H1 (cell line): ENCODE data around the gene SUGT1. TPM values are rescaled to one million over a fixed set of nuclear protein-coding genes. Genes with fewer than 3 reads are reported as not detected.

Source experiments
- CTCF ChIA-PET: fragments of 300-600 bp; sonication (Branson Sonifier 250); formaldehyde crosslinking; loops from one replicate; lab custom pipeline; 2021; ENCODE audit not compliant: partially characterized antibody; lab: Charles Lee
- POLR2A ChIA-PET: fragments of 300-600 bp; sonication (Branson Sonifier 250); formaldehyde crosslinking; loops from one replicate; lab custom pipeline; 2021; ENCODE audit warnings: inconsistent platforms; ENCODE audit not compliant: partially characterized antibody; lab: Charles Lee
- DNase-seq, 2 experiments: peaks; one replicate each; pipeline versions ENCODE4 v3.0.0 to v3.0.0-alpha.2; 2010 to 2022; ENCODE audit warnings: low spot score in 2 of 2, low read depth in 1 of 2, mixed read lengths in 1 of 2
- FAIRE-seq: peaks from 2 replicates; lab custom pipeline; 2011; peaks lifted over from hg19 to GRCh38; lab: Jason Lieb, UNC
- H2AFZ ChIP-seq: 2 replicates; pipeline ENCODE4 v1.8.1; 2012; ENCODE audit warnings: low read length, inconsistent platforms
- H2AK5ac ChIP-seq: 2 replicates; pipeline ENCODE4 v1.6.1; 2013; ENCODE audit warnings: low read depth, low read length
- H2BK120ac ChIP-seq: replicated peaks from 2 replicates; pipeline ENCODE3; 2013; ENCODE audit warnings: low read depth, low read length, inconsistent platforms
- H2BK12ac ChIP-seq: 2 replicates; pipeline ENCODE4 v1.6.1; 2013; ENCODE audit warnings: low read depth, low read length
- H2BK15ac ChIP-seq: 2 replicates; pipeline ENCODE4 v1.6.1; 2013; ENCODE audit warnings: low read length
- H2BK20ac ChIP-seq: 2 replicates; pipeline ENCODE4 v1.6.1; 2013; ENCODE audit warnings: low read length
- H2BK5ac ChIP-seq: 2 replicates; pipeline ENCODE4 v1.6.1; 2013; ENCODE audit warnings: low read depth, low read length
- H3K14ac ChIP-seq: 2 replicates; pipeline ENCODE4 v1.6.1; 2013; ENCODE audit warnings: inconsistent platforms; ENCODE audit not compliant: insufficient read length
- H3K18ac ChIP-seq: 2 replicates; pipeline ENCODE4 v1.6.1; 2013; ENCODE audit warnings: low read length; ENCODE audit errors: extremely low read depth
- H3K23ac ChIP-seq: 2 replicates; pipeline ENCODE4 v1.6.1; 2013; ENCODE audit warnings: inconsistent platforms; ENCODE audit not compliant: insufficient read length
- H3K23me2 ChIP-seq: 2 replicates; pipeline ENCODE4 v1.6.1; 2013; ENCODE audit warnings: low read depth, low read length
- H3K27ac ChIP-seq: 2 replicates; pipeline ENCODE4 v1.6.1; 2011; ENCODE audit warnings: low read depth, low read length, inconsistent platforms
- H3K27me3 ChIP-seq, 4 experiments: replicated peaks in 1 of 4; 1 replicate in 1 of 4; 2 replicates in 3 of 4; pipeline versions ENCODE4 v1.6.1 to v1.8.1; 2011 to 2013; ENCODE audit warnings: low read length in 3 of 4, mild to moderate bottlenecking in 3 of 4, inconsistent platforms in 2 of 4, mixed read lengths in 2 of 4, moderate library complexity in 1 of 4; ENCODE audit not compliant: control insufficient read depth in 3 of 4, insufficient read depth in 3 of 4; ENCODE audit errors: extremely low read depth in 1 of 4
- H3K36me3 ChIP-seq, 4 experiments: 2 replicates each; pipeline versions ENCODE4 v1.6.1 to v1.8.1; 2011 to 2013; ENCODE audit warnings: mild to moderate bottlenecking in 4 of 4, low read length in 3 of 4, moderate library complexity in 2 of 4, control low read depth in 1 of 4, inconsistent platforms in 1 of 4; ENCODE audit not compliant: insufficient read depth in 4 of 4, control insufficient read depth in 2 of 4
- H3K4ac ChIP-seq: replicated peaks from 2 replicates; pipeline ENCODE3; 2013; ENCODE audit warnings: low read length, low read depth, mixed read lengths, inconsistent platforms; ENCODE audit not compliant: insufficient read length
- H3K4me1 ChIP-seq, 4 experiments: replicated peaks in 1 of 4; 1 replicate in 1 of 4; 2 replicates in 3 of 4; pipeline versions ENCODE4 v1.6.1 to v1.8.1; 2011 to 2013; ENCODE audit warnings: low read length in 3 of 4, inconsistent platforms in 2 of 4, mixed read lengths in 1 of 4; ENCODE audit not compliant: insufficient read depth in 4 of 4, control insufficient read depth in 3 of 4
- H3K4me2 ChIP-seq, 2 experiments: 2 replicates each; pipeline versions ENCODE4 v1.6.1 to v1.8.1; 2011 to 2013; ENCODE audit warnings: low read depth in 2 of 2, low read length in 2 of 2, control low read depth in 1 of 2, inconsistent platforms in 1 of 2, mild to moderate bottlenecking in 1 of 2; ENCODE audit not compliant: insufficient read depth in 1 of 2
- H3K4me3 ChIP-seq, 4 experiments: fragments of 200-600, 300-600 bp in 1 of 4; sonication (generic), shearing (Covaris generic), sonication (Bioruptor Twin) in 1 of 4; 2 replicates each; pipeline versions ENCODE4 v1.5.1 to v1.8.1; 2011 to 2016; ENCODE audit warnings: low read length in 4 of 4, low read depth in 3 of 4, control low read depth in 2 of 4, inconsistent platforms in 2 of 4, mild to moderate bottlenecking in 2 of 4, mixed read lengths in 1 of 4, moderate library complexity in 1 of 4; ENCODE audit not compliant: insufficient read depth in 2 of 4; ENCODE audit errors: extremely low read depth in 1 of 4
- H3K56ac ChIP-seq: replicated peaks from 2 replicates; pipeline ENCODE3; 2013; ENCODE audit warnings: low read depth, mild to moderate bottlenecking, mixed read lengths, low read length, inconsistent platforms; ENCODE audit not compliant: insufficient read length
- H3K79me1 ChIP-seq: 2 replicates; pipeline ENCODE4 v1.6.1; 2013; ENCODE audit warnings: low read depth, low read length, control low read depth
- H3K79me2 ChIP-seq, 2 experiments: 2 replicates each; pipeline versions ENCODE4 v1.6.1 to v1.8.1; 2012 to 2013; ENCODE audit warnings: low read length in 2 of 2, mild to moderate bottlenecking in 2 of 2, inconsistent platforms in 1 of 2; ENCODE audit not compliant: insufficient read depth in 2 of 2, control insufficient read depth in 1 of 2
- H3K9ac ChIP-seq, 4 experiments: replicated peaks in 1 of 4; 1 replicate in 1 of 4; 2 replicates in 3 of 4; pipeline versions ENCODE4 v1.6.1 to v1.8.1; 2011 to 2013; ENCODE audit warnings: low read depth in 3 of 4, low read length in 3 of 4, control low read depth in 2 of 4, mild to moderate bottlenecking in 2 of 4, moderate library complexity in 2 of 4, inconsistent platforms in 1 of 4; ENCODE audit errors: extremely low read depth in 1 of 4
- H3K9me3 ChIP-seq, 2 experiments: 2 replicates each; pipeline versions ENCODE4 v1.6.1 to v1.8.1; 2012 to 2013; ENCODE audit warnings: mild to moderate bottlenecking in 2 of 2, moderate library complexity in 2 of 2, control low read depth in 1 of 2, inconsistent platforms in 1 of 2, low read depth in 1 of 2, low read length in 1 of 2, mixed read lengths in 1 of 2; ENCODE audit not compliant: insufficient read depth in 2 of 2
- H4K20me1 ChIP-seq, 2 experiments: replicated peaks in 1 of 2; 2 replicates each; pipeline versions ENCODE3 to v1.8.1; 2011 to 2013; ENCODE audit warnings: inconsistent platforms in 2 of 2, low read length in 2 of 2, mild to moderate bottlenecking in 1 of 2; ENCODE audit not compliant: insufficient read depth in 2 of 2, control insufficient read depth in 1 of 2
- H4K5ac ChIP-seq: 2 replicates; pipeline ENCODE4 v1.6.1; 2013; ENCODE audit warnings: low read length, low read depth, mixed read lengths, inconsistent platforms; ENCODE audit not compliant: insufficient read length
- H4K8ac ChIP-seq: 2 replicates; pipeline ENCODE4 v1.8.0; 2013; ENCODE audit warnings: mild to moderate bottlenecking, moderate library complexity, low read length, inconsistent platforms; ENCODE audit not compliant: insufficient read depth; ENCODE audit errors: extremely low read depth
- H4K91ac ChIP-seq: replicated peaks from 2 replicates; pipeline ENCODE3; 2013; ENCODE audit warnings: low read length, mixed read lengths, inconsistent platforms; ENCODE audit not compliant: insufficient read length
- CREB1 ChIP-seq: IDR thresholded peaks from 2 replicates; pipeline ENCODE4 v1.6.1; 2012; ENCODE audit warnings: inconsistent platforms
- EGR1 ChIP-seq: IDR thresholded peaks from 2 replicates; pipeline ENCODE4 v1.6.1; 2011; ENCODE audit warnings: low read depth, low read length, borderline replicate concordance
- EP300 ChIP-seq, 2 experiments: IDR thresholded peaks; 1 replicate in 1 of 2; 2 replicates in 1 of 2; pipeline ENCODE4 v1.6.1; 2011 to 2012; ENCODE audit warnings: low read depth in 2 of 2, low read length in 2 of 2, mild to moderate bottlenecking in 2 of 2, borderline replicate concordance in 1 of 2, inconsistent platforms in 1 of 2, moderate library complexity in 1 of 2
- GTF2F1 ChIP-seq: IDR thresholded peaks from 2 replicates; pipeline ENCODE4 v1.6.1; 2012; ENCODE audit warnings: low read depth, low read length, improper control_type of control experiment, borderline replicate concordance
- KDM5A ChIP-seq: fragments of 200-600 bp; IDR thresholded peaks from 2 replicates; pipeline ENCODE4 v1.7.1; 2012; ENCODE audit warnings: mild to moderate bottlenecking, low read length, inconsistent platforms, mixed read lengths
- PHF8 ChIP-seq: fragments of 200-600 bp; sonication (generic); conservative IDR thresholded peaks from 2 replicates; pipeline ENCODE4 v1.7.1; 2012; ENCODE audit warnings: low read depth, mild to moderate bottlenecking, inconsistent platforms, low read length, moderate library complexity
- POLR2A ChIP-seq, 2 experiments: IDR thresholded peaks; 1 replicate in 1 of 2; 2 replicates in 1 of 2; pipeline ENCODE4 v1.6.1; 2011; ENCODE audit warnings: low read depth in 2 of 2, low read length in 2 of 2, mild to moderate bottlenecking in 2 of 2; ENCODE audit errors: control extremely low read depth in 1 of 2
- RBBP5 ChIP-seq: IDR thresholded peaks from 2 replicates; pipeline ENCODE4 v1.7.1; 2012; ENCODE audit warnings: low read depth, mild to moderate bottlenecking, inconsistent platforms, low read length, moderate library complexity, borderline replicate concordance
- SIX5 ChIP-seq: IDR thresholded peaks from 2 replicates; pipeline ENCODE4 v1.6.1; 2011; ENCODE audit warnings: mild to moderate bottlenecking, low read depth, low read length
- SP1 ChIP-seq: IDR thresholded peaks from 2 replicates; pipeline ENCODE4 v1.6.1; 2011; ENCODE audit warnings: low read depth, low read length
- SUZ12 ChIP-seq: fragments of 200-600 bp; sonication (generic); IDR thresholded peaks from 2 replicates; pipeline ENCODE4 v1.6.1; 2012; ENCODE audit warnings: mild to moderate bottlenecking, inconsistent platforms, low read length, moderate library complexity, mixed read lengths
- YY1 ChIP-seq: IDR thresholded peaks from 2 replicates; pipeline ENCODE4 v1.6.1; 2011; ENCODE audit warnings: low read depth, mild to moderate bottlenecking, low read length
- WGBS, 2 experiments: shearing (Covaris generic) in 1 of 2; methylation state at CpG; one replicate each; pipeline versions ENCODE4 v1.1.6 to v1.1.7; 2013 to 2015; ENCODE audit warnings: low lambda C conversion rate in 2 of 2, mixed read lengths in 2 of 2, inconsistent platforms in 1 of 2, low coverage in 1 of 2, missing lambda C conversion rate in 1 of 2; ENCODE audit not compliant: insufficient replicate concordance in 2 of 2, insufficient coverage in 1 of 2, insufficient read length in 1 of 2; ENCODE audit errors: extremely low coverage in 1 of 2, missing lambda C conversion rate in 1 of 2; 5-methylcytosine and 5-hydroxymethylcytosine counted together
- polyA plus RNA-seq, 7 experiments: library from polyadenylated mRNA; depleted of rRNA in 3 of 7; stranded (reverse) in 5 of 7; unstranded in 2 of 7; fragments of >200 nt in 5 of 7; fragments of 200-250 nt in 2 of 7; gene quantifications; 1 replicate in 5 of 7; 2 replicates in 1 of 7; 4 replicates in 1 of 7; pipeline versions ENCODE4 v1.2.1 to v1.2.3, GENCODE V29; 2011 to 2013; ENCODE audit warnings: missing spikeins in 2 of 7, mixed read lengths in 2 of 7
- total RNA-seq: library from RNA; stranded (reverse); fragmentation: NEBNext Ultra II Directional; extraction: Animal tissue kit (Norgen Biotek cat#: 25700); gene quantifications from 2 replicates; pipeline ENCODE4 v1.2.1, GENCODE V29; 2021
- TF ChIP-seq, protein P1 (sequence below): IDR thresholded peaks from 2 replicates; pipeline ENCODE4 v1.6.1; 2011; ENCODE audit warnings: low read depth, mild to moderate bottlenecking, low read length; ENCODE audit not compliant: insufficient read depth

Gene SUGT1
- total and polyA plus RNA-seq, 2 of the 8 experiments (the other 6 are each of a cell fraction or from before 2014, with no cell fraction given): 21.0 to 99.4 TPM

DNA sequence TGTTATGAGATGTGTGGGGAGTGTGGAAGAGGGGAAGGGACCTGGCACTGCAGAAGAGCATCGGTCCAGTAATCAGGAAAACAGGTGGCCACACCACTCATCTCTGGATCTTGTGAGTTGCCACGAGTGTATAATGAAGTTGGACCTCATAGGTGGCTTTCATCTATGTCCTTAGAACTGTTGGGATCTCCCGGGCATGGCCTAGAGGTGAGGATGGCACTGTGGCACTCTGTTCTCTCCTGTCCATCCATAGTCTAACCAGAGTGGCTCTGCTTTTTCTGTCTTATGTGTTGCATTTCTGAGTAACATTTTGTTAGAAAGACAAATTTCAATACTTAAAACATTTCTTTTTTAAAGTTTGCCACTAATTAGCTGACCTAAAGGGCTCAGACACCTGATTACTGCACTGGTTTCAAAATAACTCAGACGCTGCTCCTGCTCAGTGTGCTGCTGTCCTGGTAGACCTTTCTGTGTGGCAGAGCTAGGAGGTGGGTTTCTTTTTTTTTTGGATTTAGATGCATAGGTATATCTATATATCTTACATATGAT is 81.5 kb downstream of the SUGT1 start:
- Histone ChIP-seq H3K27ac (no peak overlapping the region), H3K23me2 (peaks cover 6% of the 10 kb centered on the region; the same call in 1 of the 2 replicates), H2BK15ac (no peak overlapping the region), H2BK5ac (no peak overlapping the region), H2BK12ac (no peak overlapping the region), H3K18ac (no peak overlapping the region), H2BK20ac (no peak overlapping the region), H4K91ac (no peak overlapping the region), H3K9ac (no peak overlapping the region), H2AK5ac (no peak overlapping the region), H2BK120ac (no peak overlapping the region), H3K4me1 (peaks cover 3 to 9% (median 7%) of the 10 kb centered on the region in 4 experiments; a peak in 5 of 7 replicates), H3K14ac (no peak overlapping the region), H3K56ac (no peak overlapping the region), H3K79me2 (peaks cover 0 to 8% of the 10 kb centered on the region in 2 experiments; a peak in 1 of 4 replicates), H3K4me3 (no peak overlapping the region), H4K20me1 (no peaks in the 10 kb centered on the region), H4K5ac (no peak overlapping the region), H3K23ac (no peak overlapping the region), H3K9me3 (peaks cover 0 to 4% of the 10 kb centered on the region in 2 experiments; a peak in 1 of 4 replicates), H2AFZ (no peak overlapping the region), H3K36me3 (peaks cover 4 to 45% (median 26%) of the 10 kb centered on the region in 4 experiments; a peak in 7 of 8 replicates), H3K27me3 (no peaks in the 10 kb centered on the region), H3K4ac (no peak overlapping the region), H3K79me1 (no peaks in the 10 kb centered on the region), H4K8ac (no peak overlapping the region), H3K4me2 (no peak overlapping the region)
- ChIA-PET POLR2A (interaction anchor here (0.7 to 0.8 kb wide), 2 partner anchors 8 to 79 kb away, joined by 3 read pairs; no protein-coding TSS in a partner anchor), CTCF (interaction anchor here (0.7 to 3.5 kb wide), 10 partner anchors 9 to 127 kb away, joined by 3 to 17 read pairs (median 4); no protein-coding TSS in a partner anchor)
- WGBS, 2 experiments: 93% methylated on average over 4 of the region's 4 CpGs; no CpG with 5 or more reads in 1 of the 2 experiments
- FAIRE-seq (no peak), DNase-seq (no peak)
- TF ChIP-seq SIX5 (no peak), EP300 (IDR thresholded peaks at IDR 0.05; ENCODE audit: borderline replicate concordance in 1 of 2, low read depth in 2 of 2, low read length in 2 of 2) (no peak), SP1 (no peak), GTF2F1 (no peak), PHF8 (no peak), YY1 (no peak), EGR1 (no peak), POLR2A (IDR thresholded peaks at IDR 0.05; ENCODE audit: control extremely low read depth in 1 of 2, low read depth in 2 of 2, low read length in 2 of 2) (no peak), SUZ12 (no peak), KDM5A (no peak), RBBP5 (no peak), CREB1 (no peak)
- TF ChIP-seq, protein P1, sequence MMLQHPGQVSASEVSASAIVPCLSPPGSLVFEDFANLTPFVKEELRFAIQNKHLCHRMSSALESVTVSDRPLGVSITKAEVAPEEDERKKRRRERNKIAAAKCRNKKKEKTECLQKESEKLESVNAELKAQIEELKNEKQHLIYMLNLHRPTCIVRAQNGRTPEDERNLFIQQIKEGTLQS: no peak
